Natural killer cell (primary cell): ENCODE measurements around the gene ACCSL. TPM values are rescaled to one million over a fixed set of nuclear protein-coding genes. Genes with fewer than 3 reads are reported as not detected.

ENCODE experiments used
- ATAC-seq, 3 donors: fragments of 150-1000 bp in 2 of 3; fragments of 200-7000 bp in 1 of 3; cut with Tn5 transposase; 1 replicate in 1 of 3; 2 replicates in 2 of 3; pipeline ENCODE4 v1.10.0; 2021; ENCODE audit warnings: mild to moderate bottlenecking in 2 of 3, moderate library complexity in 2 of 3
- DNase-seq, 2 donors: peaks; one replicate each; pipeline versions ENCODE4 v3.0.0 to v3.0.0-alpha.2; 2013 to 2021; ENCODE audit warnings: mixed read lengths in 1 of 2
- H3K27ac ChIP-seq: one replicate; pipeline ENCODE4 v1.5.1; 2013; ENCODE audit warnings: mild to moderate bottlenecking, low read length
- H3K27me3 ChIP-seq: one replicate; pipeline ENCODE4 v1.6.1; 2013; ENCODE audit warnings: low read length; ENCODE audit not compliant: control insufficient read depth, insufficient read depth
- H3K36me3 ChIP-seq: one replicate; pipeline ENCODE4 v1.6.1; 2013; ENCODE audit warnings: low read length; ENCODE audit not compliant: control insufficient read depth, insufficient read depth
- H3K4me1 ChIP-seq: one replicate; pipeline ENCODE4 v1.6.1; 2013; ENCODE audit warnings: low read length; ENCODE audit not compliant: control insufficient read depth, insufficient read depth
- H3K4me3 ChIP-seq: one replicate; pipeline ENCODE4 v1.5.1; 2013; ENCODE audit warnings: low read length
- H3K9me3 ChIP-seq: one replicate; pipeline ENCODE4 v1.6.1; 2013; ENCODE audit warnings: low read length; ENCODE audit not compliant: control insufficient read depth, insufficient read depth
- H3K27ac Mint-ChIP-seq, 2 donors: one replicate each; pipeline ENCODE4 v1.8.0; 2022; ENCODE audit warnings: mild to moderate bottlenecking in 2 of 2, mixed read lengths in 2 of 2, moderate library complexity in 1 of 2
- H3K27me3 Mint-ChIP-seq, 2 donors: one replicate each; pipeline ENCODE4 v1.8.0; 2022; ENCODE audit warnings: low read depth in 2 of 2, mixed read lengths in 2 of 2
- H3K36me3 Mint-ChIP-seq: one replicate; pipeline ENCODE4 v1.8.0; 2022; ENCODE audit warnings: mixed read lengths
- H3K4me1 Mint-ChIP-seq, 2 donors: one replicate each; pipeline ENCODE4 v1.8.0; 2022; ENCODE audit warnings: mixed read lengths in 2 of 2
- H3K4me3 Mint-ChIP-seq: one replicate; pipeline ENCODE4 v1.8.0; 2022; ENCODE audit warnings: mild to moderate bottlenecking, moderate library complexity, mixed read lengths
- H3K9me3 Mint-ChIP-seq, 2 donors: one replicate each; pipeline ENCODE4 v1.8.0; 2022; ENCODE audit warnings: mixed read lengths in 2 of 2
- WGBS: methylation state at CpG from one replicate; pipeline ENCODE4 v1.1.7; 2013; ENCODE audit warnings: missing lambda C conversion rate; ENCODE audit not compliant: insufficient coverage; 5-methylcytosine and 5-hydroxymethylcytosine counted together
- intact Hi-C: fragments of 100-400 bp; cut with micrococcal nuclease; formaldehyde crosslinking; loops from one replicate; pipeline ENCODE4 v1.14.2; 2022
- total RNA-seq, 4 donors: library from RNA; stranded (reverse); fragments of 120-200 nt in 1 of 4; gene quantifications; one replicate each; pipeline versions ENCODE4 v1.2.3 to v1.2.4, GENCODE V29; 2013 to 2022
- TF ChIP-seq, protein P1 (sequence below): fragments of 200-600 bp; IDR thresholded peaks from one replicate; pipeline ENCODE4 v1.8.0; 2022; ENCODE audit warnings: antibody characterized with exemption

Gene ACCSL
- total RNA-seq, 3 donors from 2014 or later (not counting 1 experiment from before 2014, with no cell fraction given), result not detected

DNA sequence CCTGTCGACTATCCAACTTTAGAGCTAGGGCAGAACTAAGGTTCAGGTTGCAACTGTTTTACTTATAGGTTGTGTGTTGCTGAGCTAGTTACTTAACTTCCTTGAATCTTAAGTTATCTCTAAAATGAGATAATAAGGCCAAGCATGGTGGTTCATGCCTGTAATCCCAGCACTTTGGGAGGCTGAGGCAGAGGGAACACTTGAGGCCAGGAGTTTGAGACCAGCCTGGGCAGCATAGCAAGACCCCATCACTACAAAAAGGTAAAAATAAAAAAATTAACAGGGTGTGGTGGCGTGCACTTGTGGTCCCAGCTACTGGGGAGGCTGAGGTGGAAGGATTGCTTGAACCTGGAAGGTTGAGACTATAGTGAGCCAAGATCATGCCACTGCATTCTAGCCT, 20.4 kb downstream of the ACCSL start:
- 100% methylated on average over 2 of the region's 2 CpGs for WGBS
- Histone ChIP-seq H3K27me3 (no peaks in the 10 kb centered on the region), H3K9me3 (no peaks in the 10 kb centered on the region), H3K36me3 (peaks cover 1% of the 10 kb centered on the region), H3K27ac (no peak overlapping the region), H3K4me1 (peaks cover 13% of the 10 kb centered on the region), H3K4me3 (no peak overlapping the region)
- ATAC-seq (no peak), DNase-seq (no peak)
- Mint-ChIP-seq H3K27ac (peak overlapping the region in 1 of 2 donors; percentile 95), H3K4me3 (no peak overlapping the region), H3K9me3 (no peaks in the 10 kb centered on the region), H3K27me3 (peaks cover 0 to 3% of the 10 kb centered on the region in 2 donors), H3K4me1 (peaks cover 20 to 33% of the 10 kb centered on the region in 2 donors), H3K36me3 (peaks cover 5% of the 10 kb centered on the region)
- intact Hi-C loops, result no loop called here
- TF ChIP-seq, protein P1, sequence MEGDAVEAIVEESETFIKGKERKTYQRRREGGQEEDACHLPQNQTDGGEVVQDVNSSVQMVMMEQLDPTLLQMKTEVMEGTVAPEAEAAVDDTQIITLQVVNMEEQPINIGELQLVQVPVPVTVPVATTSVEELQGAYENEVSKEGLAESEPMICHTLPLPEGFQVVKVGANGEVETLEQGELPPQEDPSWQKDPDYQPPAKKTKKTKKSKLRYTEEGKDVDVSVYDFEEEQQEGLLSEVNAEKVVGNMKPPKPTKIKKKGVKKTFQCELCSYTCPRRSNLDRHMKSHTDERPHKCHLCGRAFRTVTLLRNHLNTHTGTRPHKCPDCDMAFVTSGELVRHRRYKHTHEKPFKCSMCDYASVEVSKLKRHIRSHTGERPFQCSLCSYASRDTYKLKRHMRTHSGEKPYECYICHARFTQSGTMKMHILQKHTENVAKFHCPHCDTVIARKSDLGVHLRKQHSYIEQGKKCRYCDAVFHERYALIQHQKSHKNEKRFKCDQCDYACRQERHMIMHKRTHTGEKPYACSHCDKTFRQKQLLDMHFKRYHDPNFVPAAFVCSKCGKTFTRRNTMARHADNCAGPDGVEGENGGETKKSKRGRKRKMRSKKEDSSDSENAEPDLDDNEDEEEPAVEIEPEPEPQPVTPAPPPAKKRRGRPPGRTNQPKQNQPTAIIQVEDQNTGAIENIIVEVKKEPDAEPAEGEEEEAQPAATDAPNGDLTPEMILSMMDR, result no peak

DNA sequence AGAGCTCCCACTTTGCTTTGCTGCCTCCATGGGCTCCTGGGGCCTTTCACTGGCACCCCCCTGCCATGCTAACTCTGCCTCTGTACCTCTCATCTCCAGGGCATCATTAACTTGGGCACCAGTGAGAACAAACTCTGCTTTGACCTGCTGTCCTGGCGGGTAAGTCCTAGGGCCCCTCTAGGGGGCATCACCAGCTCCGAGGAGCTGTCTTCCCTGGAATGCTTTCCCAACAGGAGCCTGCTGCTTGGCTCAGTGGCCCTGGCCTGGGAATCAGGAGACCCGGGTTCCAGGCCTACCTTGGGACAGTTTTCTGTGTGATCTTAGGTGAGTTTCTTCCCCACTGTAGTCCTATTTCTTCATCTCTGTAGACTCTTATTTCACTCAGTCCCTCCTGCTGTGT, 23.4 kb downstream of the ACCSL start:
- ATAC-seq (no peak), DNase-seq (no peak)
- Histone ChIP-seq H3K27me3 (no peaks in the 10 kb centered on the region), H3K4me1 (peaks cover 9% of the 10 kb centered on the region), H3K36me3 (peaks cover 8% of the 10 kb centered on the region), H3K4me3 (no peak overlapping the region), H3K9me3 (no peaks in the 10 kb centered on the region), H3K27ac (no peak overlapping the region)
- Mint-ChIP-seq H3K27me3 (no peaks in the 10 kb centered on the region), H3K4me3 (no peak overlapping the region), H3K9me3 (no peaks in the 10 kb centered on the region), H3K36me3 (peaks cover 5% of the 10 kb centered on the region), H3K4me1 (peaks cover 9 to 25% of the 10 kb centered on the region in 2 donors), H3K27ac (no peak overlapping the region)
- TF ChIP-seq, protein P1, result no peak
- intact Hi-C loops, result no loop called here
- 91% methylated on average over 2 of the region's 3 CpGs for WGBS

DNA sequence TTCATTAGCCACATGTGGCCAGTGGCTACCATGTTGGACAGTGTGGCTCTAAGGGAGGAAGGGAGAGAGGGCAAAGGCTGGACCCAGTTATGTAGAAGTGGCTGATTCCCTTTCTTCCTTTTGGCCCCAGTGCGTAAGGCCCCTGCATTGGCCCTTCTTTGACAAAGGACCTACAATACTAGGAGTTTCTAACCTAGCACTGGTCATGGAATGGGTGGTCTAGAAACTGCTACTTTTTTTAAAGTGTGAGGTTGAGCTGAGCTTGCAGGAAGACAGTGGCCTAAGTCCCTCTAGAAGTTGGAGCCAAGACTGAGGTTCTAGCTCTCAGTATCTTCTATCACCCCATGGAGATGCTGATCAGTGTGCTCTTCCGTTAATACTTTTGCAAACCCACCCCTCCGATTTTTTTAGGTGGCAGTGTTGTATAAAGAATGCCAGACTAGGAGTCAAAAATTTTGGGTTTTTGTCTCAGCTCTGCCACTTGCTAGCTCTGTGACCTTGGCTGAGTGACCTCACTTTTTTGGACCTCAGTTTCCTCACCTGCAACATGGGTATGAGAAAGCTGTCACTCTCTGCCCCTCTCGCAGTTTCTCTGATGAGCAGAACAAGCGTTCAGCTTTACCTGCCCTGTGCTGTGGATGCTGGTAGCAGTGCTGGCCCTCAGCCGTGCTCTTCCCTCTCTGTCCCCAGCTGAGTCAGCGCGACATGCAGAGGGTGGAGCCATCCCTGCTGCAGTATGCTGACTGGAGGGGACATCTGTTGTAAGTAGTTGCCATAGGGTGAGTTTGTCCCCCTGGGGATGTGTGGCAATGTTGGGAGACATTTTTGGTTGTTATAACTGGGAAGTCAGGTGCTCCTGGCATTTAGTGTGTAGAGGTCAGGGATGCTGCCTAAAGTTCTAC, 25.2 kb downstream of the ACCSL start:
- Mint-ChIP-seq H3K9me3 (no peaks in the 10 kb centered on the region), H3K4me3 (no peak overlapping the region), H3K27me3 (no peaks in the 10 kb centered on the region), H3K27ac (no peak overlapping the region), H3K36me3 (peaks cover 5% of the 10 kb centered on the region), H3K4me1 (peaks cover 0 to 6% of the 10 kb centered on the region in 2 donors)
- TF ChIP-seq, protein P1, result no peak
- Histone ChIP-seq H3K27ac (no peak overlapping the region), H3K4me3 (no peak overlapping the region), H3K27me3 (no peaks in the 10 kb centered on the region), H3K36me3 (peaks cover 13% of the 10 kb centered on the region), H3K9me3 (no peaks in the 10 kb centered on the region), H3K4me1 (no peaks in the 10 kb centered on the region)
- WGBS, result 98% methylated on average over 8 of the region's 8 CpGs
- DNase-seq (no peak), ATAC-seq (no peak)
- intact Hi-C loops, result no loop called here
